Neuron (in vitro differentiated cells): Measurements from ENCODE around the gene WEE1.
"Not testable (repeated sequence)": the region's sequence is repeated elsewhere in the genome, so short reads cannot be mapped to it uniquely, and the experiment has no call there.

Experiments used
- H2AFZ ChIP-seq: one replicate; pipeline ENCODE4 v1.6.1; 2013; ENCODE audit warnings: low read depth, mild to moderate bottlenecking, inconsistent platforms, low read length, moderate library complexity
- H3K27me3 ChIP-seq: one replicate; pipeline ENCODE4 v1.6.1; 2013; ENCODE audit warnings: low read length; ENCODE audit not compliant: insufficient read depth
- H3K36me3 ChIP-seq: one replicate; pipeline ENCODE4 v1.6.1; 2013; ENCODE audit warnings: low read length; ENCODE audit not compliant: insufficient read depth
- H3K4me1 ChIP-seq: one replicate; pipeline ENCODE4 v1.6.1; 2013; ENCODE audit warnings: low read length; ENCODE audit not compliant: insufficient read depth
- H3K4me3 ChIP-seq: 2 replicates; pipeline ENCODE4 v1.5.1; 2013; ENCODE audit warnings: mild to moderate bottlenecking, low read length, moderate library complexity
- H3K9me3 ChIP-seq: one replicate; pipeline ENCODE4 v1.6.1; 2013; ENCODE audit warnings: low read length

WEE1 gene

DNA sequence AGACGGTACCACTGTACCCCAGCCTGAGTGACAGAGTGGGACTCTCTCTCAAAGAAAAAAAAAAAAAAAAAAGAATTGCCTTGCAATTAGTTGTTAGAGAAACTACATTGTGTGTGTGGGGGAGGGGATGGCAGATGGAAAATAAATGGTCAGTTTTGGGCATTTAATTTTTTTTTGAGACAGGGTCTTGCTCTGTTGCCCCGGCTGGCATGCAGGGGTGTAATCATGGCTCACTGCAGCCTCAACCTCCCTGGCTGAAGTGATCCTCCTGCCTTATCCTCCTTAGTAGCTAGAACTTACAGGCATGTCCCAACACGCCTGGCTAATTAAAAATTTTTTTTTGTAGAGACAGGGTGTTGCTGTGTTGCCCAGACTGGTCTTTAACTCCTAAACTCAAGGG is 36.4 kb downstream of the WEE1 start:
- no peak overlapping the region for H2AFZ ChIP-seq
- H3K4me1 ChIP-seq = peaks cover 5% of the 10 kb centered on the region
- H3K27me3 ChIP-seq = no peaks in the 10 kb centered on the region
- H3K36me3 ChIP-seq = no peaks in the 10 kb centered on the region
- H3K4me3 ChIP-seq = no peak overlapping the region
- H3K9me3 ChIP-seq = no peaks in the 10 kb centered on the region

DNA sequence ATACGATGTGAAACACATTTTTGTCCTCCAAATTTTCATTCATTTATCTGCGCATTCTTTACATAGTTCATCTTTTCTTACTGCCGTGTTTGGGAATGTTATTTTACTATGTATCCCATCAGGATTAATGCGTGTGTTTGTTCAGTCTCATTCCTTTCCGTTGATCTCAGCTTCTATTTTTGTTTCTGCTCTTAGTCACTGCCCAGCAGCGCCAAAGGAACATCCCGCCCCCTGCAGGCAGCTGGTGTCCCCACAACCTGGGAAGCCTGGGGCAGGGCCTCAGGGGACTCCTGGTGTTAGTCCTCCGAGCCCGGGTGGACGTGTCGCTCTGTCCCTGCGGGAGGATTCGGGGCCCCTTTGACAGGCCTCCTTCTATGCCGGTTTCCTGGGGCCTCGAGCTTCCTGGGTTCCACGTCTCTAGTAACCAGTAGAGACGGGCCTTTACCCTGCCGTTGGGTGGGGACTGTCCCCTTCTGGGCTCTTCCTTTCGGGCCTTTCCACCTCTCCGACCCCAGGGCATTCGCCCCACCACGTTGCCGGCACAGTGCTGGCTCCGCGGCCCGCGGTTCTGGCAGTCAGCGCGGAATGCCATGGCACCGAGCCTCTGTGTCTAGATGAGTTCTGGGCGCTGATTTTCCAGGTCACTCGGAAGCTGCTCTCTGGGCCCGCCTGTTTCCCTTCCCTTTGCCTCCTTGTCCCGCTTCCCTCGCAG is 39.8 kb downstream of the WEE1 start:
- Histone ChIP-seq H3K27me3 (no peaks in the 10 kb centered on the region), H3K36me3 (no peaks in the 10 kb centered on the region), H3K4me3 (no peak overlapping the region), H2AFZ (no peak overlapping the region), H3K4me1 (peaks cover 5% of the 10 kb centered on the region), H3K9me3 (no peaks in the 10 kb centered on the region)

DNA sequence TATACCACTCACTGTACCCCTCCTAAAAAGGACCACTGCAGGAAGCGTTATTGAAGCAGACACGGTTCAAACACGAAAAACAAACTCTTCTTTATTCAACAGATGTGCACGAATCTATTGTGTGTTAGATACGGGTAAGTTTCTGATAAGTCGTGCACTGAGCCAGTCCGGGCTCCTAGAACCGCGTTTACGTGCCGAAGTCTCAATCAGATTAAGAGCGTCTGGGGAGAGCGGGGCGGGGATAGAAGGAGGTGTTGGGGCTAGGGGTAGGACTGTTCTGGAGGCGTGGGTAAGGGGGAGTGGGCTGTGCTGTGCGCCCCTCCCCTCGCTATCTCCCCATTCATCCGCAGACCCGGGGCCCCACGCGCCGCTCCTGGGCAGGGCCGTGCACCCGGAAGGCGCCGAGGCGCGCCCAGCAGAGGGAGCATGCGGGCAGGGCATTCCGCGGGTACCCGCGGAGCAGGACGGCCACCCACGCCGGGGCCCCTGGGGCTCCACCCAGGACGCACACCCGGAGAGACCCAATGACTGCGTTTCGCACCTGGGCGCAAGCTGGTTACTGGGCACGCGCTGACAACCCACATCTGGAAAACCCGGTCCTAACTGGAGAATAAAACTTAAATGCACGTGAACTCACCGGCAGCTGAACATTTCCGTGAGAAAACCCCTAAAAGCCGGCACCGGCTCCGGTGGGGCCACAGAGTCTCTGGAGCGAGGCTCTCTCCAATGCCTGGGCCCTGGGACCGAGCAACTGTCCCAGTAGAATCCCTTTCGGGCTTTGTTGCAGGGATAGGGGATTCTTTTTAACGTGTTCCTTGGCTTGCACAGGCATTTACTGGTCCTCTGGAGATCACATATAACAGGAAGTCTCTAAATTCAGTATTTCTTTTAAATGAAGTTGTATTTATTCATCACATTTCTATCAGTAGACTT is 40.6 kb downstream of the WEE1 start:
- no peaks in the 10 kb centered on the region for H3K27me3 ChIP-seq
- no peaks in the 10 kb centered on the region for H3K9me3 ChIP-seq
- peaks cover 5% of the 10 kb centered on the region for H3K4me1 ChIP-seq
- H3K36me3 ChIP-seq = no peaks in the 10 kb centered on the region
- H2AFZ ChIP-seq = no peak overlapping the region
- no peak overlapping the region for H3K4me3 ChIP-seq

DNA sequence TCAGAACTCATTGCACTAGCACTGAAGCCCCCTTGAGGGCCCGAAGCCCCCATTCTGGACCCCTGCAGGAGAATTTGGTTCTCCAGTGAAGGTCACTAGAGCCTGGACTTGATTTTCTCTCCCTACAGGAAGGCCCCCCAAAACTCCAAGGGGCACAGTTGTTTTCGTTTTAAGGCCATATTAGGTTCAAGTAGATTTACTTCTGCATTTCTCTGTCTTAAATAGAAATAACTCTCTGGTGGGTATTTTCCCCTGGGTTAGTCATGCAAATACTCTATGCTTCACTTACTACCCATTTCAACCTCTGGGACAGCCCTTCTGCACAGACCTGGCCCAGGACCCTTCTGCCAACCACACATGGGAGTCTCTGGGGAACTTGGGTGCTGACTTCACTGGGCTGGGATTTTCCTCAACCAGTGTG is 41.6 kb downstream of the WEE1 start:
- Histone ChIP-seq H3K27me3 (no peaks in the 10 kb centered on the region), H3K9me3 (no peaks in the 10 kb centered on the region), H2AFZ (no peak overlapping the region), H3K36me3 (no peaks in the 10 kb centered on the region), H3K4me1 (peaks cover 5% of the 10 kb centered on the region), H3K4me3 (no peak overlapping the region)

DNA sequence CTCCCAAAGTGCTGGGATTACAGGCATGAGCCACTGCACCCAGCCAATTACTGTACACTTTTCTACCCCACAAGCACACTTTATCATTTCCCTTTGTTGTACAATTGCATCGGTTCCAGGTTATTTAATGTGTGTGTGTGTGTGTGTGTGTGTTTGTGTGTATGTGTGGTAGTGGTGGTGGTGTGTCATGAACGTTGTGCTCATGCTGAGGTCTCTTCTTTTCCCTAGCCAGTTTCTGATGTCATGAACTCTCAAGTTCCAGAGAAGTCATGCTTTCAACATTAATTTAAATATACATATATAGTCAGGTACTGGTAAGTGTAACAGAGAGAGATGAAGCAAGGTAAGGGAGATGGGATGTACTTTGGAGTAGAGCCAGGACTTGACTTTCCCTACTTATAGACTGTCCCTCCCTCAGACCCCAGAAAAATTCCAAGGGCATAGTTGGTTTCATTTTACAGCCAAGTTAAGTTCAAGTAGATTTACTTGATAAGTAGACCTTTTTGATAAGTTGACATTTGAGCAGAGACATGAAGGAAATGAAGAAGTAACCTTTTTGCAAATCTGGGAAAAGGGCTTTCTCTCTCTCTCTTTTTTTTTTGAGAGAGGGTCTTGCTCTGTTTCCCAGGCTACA is 42.7 kb downstream of the WEE1 start:
- H2AFZ ChIP-seq = no peak overlapping the region
- no peaks in the 10 kb centered on the region for H3K9me3 ChIP-seq
- no peaks in the 10 kb centered on the region for H3K27me3 ChIP-seq
- peaks cover 5% of the 10 kb centered on the region for H3K4me1 ChIP-seq
- no peaks in the 10 kb centered on the region for H3K36me3 ChIP-seq
- H3K4me3 ChIP-seq = no peak overlapping the region

DNA sequence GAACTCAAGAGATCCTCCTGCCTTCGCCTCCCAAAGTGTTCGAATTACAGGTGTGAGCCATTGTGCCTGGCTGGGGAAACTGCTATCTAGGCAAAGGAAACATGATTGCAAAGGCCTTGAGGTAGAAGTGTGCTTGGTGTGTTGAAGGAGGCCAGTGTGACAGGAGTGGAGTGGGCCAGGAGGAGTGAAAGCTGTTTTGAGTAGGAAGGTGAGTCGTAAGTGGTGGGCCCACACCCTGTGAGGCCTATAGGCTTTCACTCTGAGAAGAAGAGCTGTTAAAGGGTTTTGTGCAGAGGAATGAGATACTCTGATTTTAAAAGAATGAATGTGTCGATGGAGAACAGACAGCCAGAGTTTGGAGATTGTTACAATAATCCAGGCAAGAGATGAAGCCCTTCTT is 43.4 kb downstream of the WEE1 start:
- no peaks in the 10 kb centered on the region for H3K9me3 ChIP-seq
- peaks cover 5% of the 10 kb centered on the region for H3K4me1 ChIP-seq
- no peak overlapping the region for H2AFZ ChIP-seq
- no peaks in the 10 kb centered on the region for H3K27me3 ChIP-seq
- H3K36me3 ChIP-seq = no peaks in the 10 kb centered on the region
- H3K4me3 ChIP-seq = no peak overlapping the region

DNA sequence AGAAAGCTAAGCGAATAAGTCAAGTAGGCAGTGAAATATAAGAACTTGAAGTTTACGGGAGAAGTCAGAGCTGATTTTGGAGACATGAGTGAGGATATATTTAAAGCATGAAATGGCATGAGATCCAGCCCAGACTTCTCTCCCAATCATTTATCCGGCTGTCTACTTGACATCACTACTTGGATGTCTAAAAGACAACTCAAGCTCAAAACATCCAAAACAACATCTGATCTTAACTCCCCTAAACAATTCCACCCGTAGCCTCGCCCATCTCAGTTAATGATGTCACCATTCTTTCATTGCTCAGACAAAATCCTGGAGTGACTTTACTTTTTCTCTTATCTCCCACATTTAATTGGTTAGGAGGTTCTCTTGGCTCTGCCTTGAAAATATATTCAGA is 44.5 kb downstream of the WEE1 start:
- peaks cover 1% of the 10 kb centered on the region for H3K4me1 ChIP-seq
- H3K27me3 ChIP-seq = no peaks in the 10 kb centered on the region
- no peak overlapping the region for H3K4me3 ChIP-seq
- no peaks in the 10 kb centered on the region for H3K36me3 ChIP-seq
- no peaks in the 10 kb centered on the region for H3K9me3 ChIP-seq
- H2AFZ ChIP-seq = no peak overlapping the region

DNA sequence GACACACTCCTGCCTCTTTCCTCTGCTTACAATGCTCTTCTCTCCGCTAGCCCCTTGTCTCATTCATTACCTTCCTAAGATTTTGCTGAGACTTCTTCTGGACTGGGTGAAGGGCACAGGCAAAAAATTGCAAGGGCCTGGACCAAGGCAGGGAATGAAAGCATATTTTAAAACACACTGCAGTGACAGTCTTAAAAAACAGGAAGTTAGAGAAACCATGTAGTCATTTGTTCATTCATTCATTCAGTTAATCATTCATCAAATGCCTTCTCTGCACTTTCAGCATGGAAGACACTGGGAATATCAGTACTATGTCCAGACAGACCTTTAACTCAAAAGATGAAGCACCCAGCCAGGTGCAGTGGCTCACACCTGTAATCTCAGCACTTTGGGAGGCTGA is 45.5 kb downstream of the WEE1 start:
- no peaks in the 10 kb centered on the region for H3K9me3 ChIP-seq
- no peak overlapping the region for H2AFZ ChIP-seq
- H3K36me3 ChIP-seq = no peaks in the 10 kb centered on the region
- no peaks in the 10 kb centered on the region for H3K27me3 ChIP-seq
- no peak overlapping the region for H3K4me3 ChIP-seq
- no peaks in the 10 kb centered on the region for H3K4me1 ChIP-seq

DNA sequence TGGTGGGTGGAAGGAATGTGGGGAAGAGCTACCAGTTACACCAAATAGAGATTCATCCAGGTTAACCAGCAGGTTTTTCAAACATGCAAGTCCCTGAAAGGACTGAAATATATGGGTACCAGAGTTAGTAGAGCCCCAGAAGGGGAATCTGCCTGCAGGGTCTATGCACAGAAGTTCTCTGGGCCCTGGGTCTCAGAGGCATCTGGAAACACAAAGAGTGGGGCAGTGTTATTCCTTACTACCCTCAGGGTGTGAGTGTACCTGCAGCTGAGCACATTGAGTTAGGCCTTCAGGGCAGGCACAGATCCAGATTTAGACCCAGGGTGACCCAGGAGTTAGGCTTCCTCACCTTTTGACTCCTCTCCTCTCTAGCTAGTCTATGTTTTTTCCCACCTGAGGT is 46.5 kb downstream of the WEE1 start:
- Histone ChIP-seq H3K4me1 (no peaks in the 10 kb centered on the region), H3K4me3 (no peak overlapping the region), H3K9me3 (no peaks in the 10 kb centered on the region), H3K36me3 (no peaks in the 10 kb centered on the region), H3K27me3 (no peaks in the 10 kb centered on the region), H2AFZ (no peak overlapping the region)

DNA sequence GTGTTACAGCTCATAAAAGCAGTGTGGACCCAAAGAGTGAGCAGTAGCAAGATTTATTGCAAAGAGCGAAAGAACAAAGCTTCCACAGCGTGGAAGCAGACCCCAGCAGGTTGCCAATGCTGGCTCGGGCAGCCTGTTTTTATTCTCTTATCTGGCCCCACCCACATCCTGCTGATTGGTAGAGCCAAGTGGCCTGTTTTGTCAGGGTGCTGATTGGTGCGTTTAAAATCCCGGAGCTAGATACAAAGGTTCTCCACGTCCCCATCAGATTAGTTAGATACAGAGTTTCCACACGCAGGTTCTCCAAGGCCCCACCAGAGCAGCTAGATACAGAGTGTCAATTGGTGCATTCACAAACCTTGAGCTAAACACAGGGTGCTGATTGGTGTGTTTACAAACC is 48.9 kb downstream of the WEE1 start:
- peaks cover 13% of the 10 kb centered on the region for H3K4me1 ChIP-seq
- not testable (repeated sequence) for H3K9me3 ChIP-seq

DNA sequence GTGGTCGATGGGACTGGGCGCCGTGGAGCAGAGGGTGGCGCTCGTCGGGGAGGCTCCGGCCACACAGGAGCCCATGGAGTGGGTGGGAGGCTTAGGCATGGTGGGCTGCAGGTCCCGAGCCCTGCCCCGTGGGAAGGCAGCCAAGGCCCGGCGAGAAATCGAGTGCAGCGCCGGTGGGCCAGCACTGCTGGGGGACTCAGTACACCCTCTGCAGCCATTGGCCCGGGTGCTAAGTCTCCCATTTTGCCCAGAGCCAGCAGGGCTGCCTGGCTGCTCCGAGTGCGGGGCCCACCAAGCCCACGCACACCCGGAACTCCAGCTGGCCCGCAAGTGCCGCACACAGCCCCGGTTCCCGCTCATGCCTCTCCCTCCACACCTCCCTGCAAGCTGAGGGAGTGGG is 49.6 kb downstream of the WEE1 start:
- H3K4me1 ChIP-seq = peaks cover 13% of the 10 kb centered on the region
- H3K27me3 ChIP-seq, H3K36me3 ChIP-seq, H3K9me3 ChIP-seq, H2AFZ ChIP-seq, H3K4me3 ChIP-seq: not testable (repeated sequence)

More for the DNA sequence above, 48.9 kb downstream of the WEE1 start:
- H3K36me3 ChIP-seq, H3K4me3 ChIP-seq, H2AFZ ChIP-seq, H3K27me3 ChIP-seq: not testable (repeated sequence)

DNA sequence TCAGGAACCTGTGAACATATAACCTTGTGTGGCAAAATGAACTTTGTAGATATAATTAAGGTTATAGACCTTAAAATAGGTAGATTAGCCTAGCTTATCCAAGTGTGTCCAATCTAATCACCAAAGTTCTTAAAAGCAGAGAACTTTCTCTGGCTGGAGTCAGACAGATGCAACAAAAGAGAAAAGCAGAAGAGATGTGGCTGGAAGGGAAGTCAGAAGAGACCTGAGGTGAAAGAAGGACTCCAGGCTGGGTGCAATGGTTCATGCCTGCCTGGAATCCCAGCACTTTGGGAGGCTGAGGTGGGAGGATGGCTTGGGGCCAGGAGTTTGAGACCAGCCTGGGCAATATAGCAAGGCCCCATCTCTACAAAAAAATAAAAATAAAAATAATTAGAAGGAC is 51.0 kb downstream of the WEE1 start:
- Histone ChIP-seq H3K4me1 (peaks cover 13% of the 10 kb centered on the region), H3K36me3 (no peaks in the 10 kb centered on the region), H3K9me3 (no peaks in the 10 kb centered on the region), H3K27me3 (no peaks in the 10 kb centered on the region), H2AFZ (no peak overlapping the region), H3K4me3 (no peak overlapping the region)

DNA sequence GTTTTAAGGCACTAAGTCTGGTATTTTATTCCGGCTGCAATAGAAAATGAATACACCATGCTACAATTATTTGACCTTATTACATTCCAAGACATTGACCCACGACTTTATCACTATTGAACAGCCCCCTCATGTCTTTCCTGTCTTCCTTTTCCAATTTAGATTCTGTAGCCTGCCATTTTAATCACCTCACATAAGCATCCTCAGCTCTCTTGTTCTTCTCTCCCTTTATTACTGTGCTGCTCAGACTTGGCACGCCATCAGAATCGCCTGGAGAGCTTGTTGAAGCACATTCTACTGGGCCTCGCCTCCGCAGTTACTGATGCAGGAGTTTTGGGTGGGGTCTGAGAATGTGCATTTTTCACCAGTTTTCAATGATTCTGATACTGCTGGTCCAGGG is 51.7 kb downstream of the WEE1 start:
- no peaks in the 10 kb centered on the region for H3K36me3 ChIP-seq
- H3K9me3 ChIP-seq = no peaks in the 10 kb centered on the region
- no peak overlapping the region for H2AFZ ChIP-seq
- no peak overlapping the region for H3K4me3 ChIP-seq
- peaks cover 13% of the 10 kb centered on the region for H3K4me1 ChIP-seq
- no peaks in the 10 kb centered on the region for H3K27me3 ChIP-seq
